IMR-90 (cell line): ENCODE measurements around the gene ALX4. TPM values are rescaled to one million over a fixed set of nuclear protein-coding genes. Genes with fewer than 3 reads are reported as not detected.
A peak's percentile ranks its signal among the peaks of the same experiment; 100 is the strongest.

Experiments
- ATAC-seq: fragments of 200-7000 bp; cut with Tn5 transposase; 2 replicates; pipeline ENCODE4 v1.9.1; 2020; ENCODE audit warnings: low read depth, mild to moderate bottlenecking, moderate library complexity
- BruUV-seq: library from RNA; stranded (reverse); fragments of 400-500 nt; replicated peaks from 2 replicates; lab custom pipeline; 2021; lab: Mats Ljungman, UMichigan
- CTCF ChIA-PET: fragments of 300-600 bp; formaldehyde crosslinking; extraction: SDS; loops from one replicate; lab custom pipeline; 2021; ENCODE audit warnings: antibody characterized with exemption; lab: Yijun Ruan, JAX
- POLR2A ChIA-PET: fragments of 300-600 bp; sonication (Branson Sonifier 250); formaldehyde crosslinking; loops from one replicate; lab custom pipeline; 2022; ENCODE audit warnings: antibody characterized with exemption; ENCODE audit not compliant: unreplicated experiment; lab: Charles Lee
- DNase-seq: peaks from one replicate; pipeline ENCODE4 v3.0.0; 2013
- H2AFZ ChIP-seq: replicated peaks from 2 replicates; pipeline ENCODE3; 2013; ENCODE audit warnings: low read length, mild to moderate bottlenecking; ENCODE audit not compliant: poor library complexity
- H2AK5ac ChIP-seq: 2 replicates; pipeline ENCODE4 v1.6.1; 2013; ENCODE audit warnings: low read depth, low read length, inconsistent platforms
- H2AK9ac ChIP-seq: replicated peaks from 2 replicates; pipeline ENCODE3; 2013; ENCODE audit warnings: mild to moderate bottlenecking, low read depth, low read length, moderate library complexity; ENCODE audit not compliant: poor library complexity
- H2BK120ac ChIP-seq: 2 replicates; pipeline ENCODE4 v1.6.1; 2013; ENCODE audit warnings: low read depth, low read length, inconsistent platforms
- H2BK15ac ChIP-seq: 3 replicates; pipeline ENCODE4 v1.6.1; 2013; ENCODE audit warnings: low read depth, low read length, inconsistent platforms
- H2BK20ac ChIP-seq: 2 replicates; pipeline ENCODE4 v1.6.1; 2013; ENCODE audit warnings: low read depth, mild to moderate bottlenecking, inconsistent platforms, low read length, moderate library complexity
- H2BK5ac ChIP-seq: 2 replicates; pipeline ENCODE4 v1.6.1; 2013; ENCODE audit warnings: mild to moderate bottlenecking, low read depth, low read length, inconsistent platforms; ENCODE audit not compliant: poor library complexity, severe bottlenecking
- H3K14ac ChIP-seq: replicated peaks from 2 replicates; pipeline ENCODE4 v1.6.1; 2013; ENCODE audit warnings: low read depth, low read length, inconsistent platforms
- H3K18ac ChIP-seq: 2 replicates; pipeline ENCODE4 v1.6.1; 2013; ENCODE audit warnings: low read depth, low read length, control low read depth
- H3K23ac ChIP-seq: 2 replicates; pipeline ENCODE4 v1.6.1; 2013; ENCODE audit warnings: low read depth, low read length, inconsistent platforms
- H3K27ac ChIP-seq: 2 replicates; pipeline ENCODE4 v1.5.1; 2013; ENCODE audit warnings: mild to moderate bottlenecking, control low read depth, low read length; ENCODE audit not compliant: insufficient read depth
- H3K27me3 ChIP-seq: 2 replicates; pipeline ENCODE4 v1.6.1; 2013; ENCODE audit warnings: low read length; ENCODE audit not compliant: control insufficient read depth, insufficient read depth
- H3K36me3 ChIP-seq: 2 replicates; pipeline ENCODE4 v1.6.1; 2013; ENCODE audit warnings: low read length, mixed read lengths; ENCODE audit not compliant: control insufficient read depth, insufficient read depth
- H3K4ac ChIP-seq: 2 replicates; pipeline ENCODE4 v1.6.1; 2013; ENCODE audit warnings: low read depth, low read length, inconsistent platforms
- H3K4me1 ChIP-seq: 2 replicates; pipeline ENCODE4 v1.6.1; 2013; ENCODE audit warnings: low read length, mixed read lengths; ENCODE audit not compliant: control insufficient read depth, insufficient read depth
- H3K4me2 ChIP-seq: 2 replicates; pipeline ENCODE4 v1.6.1; 2013; ENCODE audit warnings: low read depth, mild to moderate bottlenecking, control low read depth, low read length, moderate library complexity
- H3K4me3 ChIP-seq: 2 replicates; pipeline ENCODE4 v1.5.1; 2013; ENCODE audit warnings: low read depth, mild to moderate bottlenecking, control low read depth, low read length, moderate library complexity; ENCODE audit not compliant: insufficient read depth
- H3K56ac ChIP-seq: 2 replicates; pipeline ENCODE4 v1.6.1; 2013; ENCODE audit warnings: low read length, inconsistent platforms; ENCODE audit not compliant: insufficient read depth; ENCODE audit errors: extremely low read depth
- H3K79me1 ChIP-seq, 2 experiments: 2 replicates each; pipeline ENCODE4 v1.6.1; 2013; ENCODE audit warnings: low read length in 2 of 2, inconsistent platforms in 1 of 2, low read depth in 1 of 2
- H3K9ac ChIP-seq: 2 replicates; pipeline ENCODE4 v1.6.1; 2013; ENCODE audit warnings: low read depth, low read length, control low read depth
- H3K9me1 ChIP-seq: 2 replicates; pipeline ENCODE4 v1.6.1; 2013; ENCODE audit warnings: low read length, inconsistent platforms; ENCODE audit not compliant: insufficient read depth
- H3K9me3 ChIP-seq: 2 replicates; pipeline ENCODE4 v1.6.1; 2013; ENCODE audit warnings: low read length; ENCODE audit not compliant: control insufficient read depth, insufficient read depth
- H4K20me1 ChIP-seq: 2 replicates; pipeline ENCODE4 v1.6.1; 2013; ENCODE audit warnings: low read length, inconsistent platforms; ENCODE audit not compliant: insufficient read depth
- H4K5ac ChIP-seq: 2 replicates; pipeline ENCODE4 v1.6.1; 2013; ENCODE audit warnings: mild to moderate bottlenecking, low read depth, low read length, control low read depth
- H4K8ac ChIP-seq, 2 experiments: 2 replicates each; pipeline ENCODE4 v1.6.1; 2013; ENCODE audit warnings: low read depth in 2 of 2, low read length in 2 of 2, control low read depth in 1 of 2, inconsistent platforms in 1 of 2
- H4K91ac ChIP-seq: 2 replicates; pipeline ENCODE4 v1.6.1; 2013; ENCODE audit warnings: low read depth, low read length, inconsistent platforms; ENCODE audit not compliant: insufficient read depth
- CHD1 ChIP-seq: IDR thresholded peaks from 2 replicates; pipeline ENCODE4 v1.6.1; 2012; ENCODE audit warnings: low read depth, low read length, improper control_type of control experiment
- CTCF ChIP-seq: conservative IDR thresholded peaks from 2 replicates; pipeline ENCODE4 v1.5.1; 2012; ENCODE audit warnings: mild to moderate bottlenecking, low read depth, low read length, improper control_type of control experiment
- ELK1 ChIP-seq: fragments of 150-350 bp; IDR thresholded peaks from 2 replicates; pipeline ENCODE4 v1.6.1; 2016; ENCODE audit warnings: low read depth, mild to moderate bottlenecking, low read length, moderate library complexity, borderline replicate concordance
- USF2 ChIP-seq: fragments of 150-350 bp; IDR thresholded peaks from 2 replicates; pipeline ENCODE4 v1.6.1; 2017; ENCODE audit warnings: mild to moderate bottlenecking, antibody characterized with exemption, low read length, low read depth
- WGBS, 2 experiments: methylation state at CpG; one replicate each; pipeline versions ENCODE4 v1.1.5 to v1.1.7; 2013; ENCODE audit warnings: missing lambda C conversion rate in 2 of 2; ENCODE audit not compliant: insufficient read length in 1 of 2; ENCODE audit errors: extremely low coverage in 2 of 2; 5-methylcytosine and 5-hydroxymethylcytosine counted together
- dilution Hi-C: fragments of 300-500 bp; cut with HindIII; formaldehyde crosslinking; loops from one replicate; pipeline ENCODE4 v1.14.3; 2018; ENCODE audit warnings: low sequenced_read_pairs; ENCODE audit not compliant: unreplicated experiment
- in situ Hi-C: fragments of 300-500 bp; cut with MboI; formaldehyde crosslinking; loops from 3 replicates; pipeline ENCODE4 v1.14.3; 2019; ENCODE audit warnings: low sequenced_read_pairs, inconsistent platforms, mixed read lengths
- intact Hi-C: fragments of 100-400 bp; cut with micrococcal nuclease; formaldehyde crosslinking; loops from 2 replicates; pipeline ENCODE4 v1.10.0; 2022
- polyA plus RNA-seq, 3 experiments: library from polyadenylated mRNA; depleted of rRNA; stranded (reverse); fragments of >200 nt; gene quantifications; 2 replicates each; pipeline ENCODE4 v1.2.3, GENCODE V29; 2012; ENCODE audit warnings: low replicate concordance in 1 of 3
- total RNA-seq: library from RNA; depleted of rRNA; stranded (reverse); fragments of >200 nt; gene quantifications from 2 replicates; pipeline ENCODE4 v1.2.3, GENCODE V29; 2012

ALX4 gene
- total and polyA plus RNA-seq, 2 of the 4 experiments (the other 2 are of a cell fraction): not detected

- Histone ChIP-seq H3K4ac (peak overlapping the region; percentile 82; the same call in 1 of the 2 replicates), H4K8ac (peak overlapping the region; percentile 87 to 90; a peak in 2 of 4 replicates), H3K23ac (no peak overlapping the region), H2AK5ac (no peak overlapping the region), H3K14ac (peak overlapping the region; percentile 87; the same call in 1 of the 2 replicates), H3K36me3 (no peaks in the 10 kb centered on the region), H2BK5ac (no peak overlapping the region), H3K4me3 (no peak overlapping the region), H3K9me3 (no peaks in the 10 kb centered on the region), H3K27me3 (no peaks in the 10 kb centered on the region; the same call in 1 of the 2 replicates), H3K4me2 (no peak overlapping the region), H3K9me1 (no peaks in the 10 kb centered on the region; the same call in 1 of the 2 replicates), H4K5ac (no peak overlapping the region), H2AFZ (peak overlapping the region; percentile 91), H4K91ac (peak overlapping the region; percentile 77; the same call in 1 of the 2 replicates), H3K9ac (no peak overlapping the region), H4K20me1 (no peaks in the 10 kb centered on the region), H3K18ac (no peak overlapping the region; the same call in 1 of the 2 replicates), H2BK20ac (no peak overlapping the region), H2AK9ac (peak overlapping the region; percentile 56), H2BK120ac (peak overlapping the region; percentile 40; the same call in 1 of the 2 replicates), H3K4me1 (peaks cover 10% of the 10 kb centered on the region; the same call in 1 of the 2 replicates), H3K79me1 (no peaks in the 10 kb centered on the region), H2BK15ac (no peak overlapping the region), H3K56ac (no peak overlapping the region), H3K27ac (no peak overlapping the region)
- in situ Hi-C loops (no loop called here), dilution Hi-C loops (no loop called here), intact Hi-C loops (no loop called here)
- TF ChIP-seq ELK1 (no peak), CTCF (no peak), CHD1 (no peak), USF2 (no peak)
- 83% methylated on average over 7 of the region's 20 CpGs; no CpG with 5 or more reads in 1 of the 2 experiments for WGBS, 2 experiments
- DNase-seq (no peak), ATAC-seq (no peak)
- POLR2A ChIA-PET: no interaction called here
- no TSS peak for BruUV-seq
- CTCF ChIA-PET: no interaction called here
These were observed 39.3 kb downstream of the ALX4 start for GRCh38 chr11:44270403-44271273.
